Osteoblast (primary cell): Measurements from ENCODE around the gene MAP3K12. TPM values are rescaled to one million over a fixed set of nuclear protein-coding genes. Genes with fewer than 3 reads are reported as not detected.

ENCODE experiments used
- DNase-seq: peaks from one replicate; pipeline ENCODE4 v3.0.0; 2011; ENCODE audit warnings: low spot score, mixed read lengths; ENCODE audit not compliant: insufficient read length; ENCODE audit errors: missing footprints
- H2AFZ ChIP-seq: 2 replicates; pipeline ENCODE4 v1.6.0; 2011; ENCODE audit warnings: mild to moderate bottlenecking, low read length
- H3K27ac ChIP-seq: 2 replicates; pipeline ENCODE4 v1.5.1; 2011; ENCODE audit warnings: mild to moderate bottlenecking, low read depth, low read length, moderate library complexity
- H3K27me3 ChIP-seq: 2 replicates; pipeline ENCODE4 v1.6.0; 2012; ENCODE audit warnings: mild to moderate bottlenecking, control low read depth, inconsistent platforms, low read length, moderate library complexity; ENCODE audit not compliant: insufficient read depth
- H3K36me3 ChIP-seq: 2 replicates; pipeline ENCODE4 v1.5.1; 2011; ENCODE audit warnings: mild to moderate bottlenecking, low read length, control low read depth, moderate library complexity; ENCODE audit not compliant: insufficient read depth
- H3K4me1 ChIP-seq: 2 replicates; pipeline ENCODE4 v1.5.1; 2011; ENCODE audit warnings: mild to moderate bottlenecking, low read length, control low read depth, moderate library complexity; ENCODE audit not compliant: insufficient read depth
- H3K4me2 ChIP-seq: 2 replicates; pipeline ENCODE4 v1.6.0; 2011; ENCODE audit warnings: mild to moderate bottlenecking, low read length; ENCODE audit not compliant: insufficient read depth
- H3K4me3 ChIP-seq: fragments of 200-600 bp; sonication (generic); 3 replicates; pipeline ENCODE4 v1.5.1; 2012; ENCODE audit warnings: mild to moderate bottlenecking, low read length, inconsistent platforms; ENCODE audit not compliant: insufficient read depth
- H3K79me2 ChIP-seq: 2 replicates; pipeline ENCODE4 v1.6.0; 2012; ENCODE audit warnings: mild to moderate bottlenecking, low read length, control low read depth, inconsistent platforms; ENCODE audit not compliant: insufficient read depth
- H3K9me3 ChIP-seq: 2 replicates; pipeline ENCODE4 v1.5.1; 2011; ENCODE audit warnings: low read depth, low read length, control low read depth
- H4K20me1 ChIP-seq: 2 replicates; pipeline ENCODE4 v1.6.0; 2012; ENCODE audit warnings: mild to moderate bottlenecking, low read length, control low read depth; ENCODE audit not compliant: insufficient read depth
- CTCF ChIP-seq: IDR thresholded peaks from 2 replicates; pipeline ENCODE4 v1.5.1; 2011; ENCODE audit warnings: mild to moderate bottlenecking, low read depth, low read length, moderate library complexity; ENCODE audit errors: extremely low read depth
- total RNA-seq: library from RNA; depleted of rRNA; stranded (reverse); fragments of >200 nt; gene quantifications from 2 replicates; pipeline ENCODE4 v1.2.3, GENCODE V29; 2012

The MAP3K12 gene
- total RNA-seq, 1 donor, result 49.6 TPM

GRCh38 chr12:53474819-53475218, 24.4 kb downstream of the MAP3K12 start:
- Histone ChIP-seq H3K27me3 (no peaks in the 10 kb centered on the region), H3K36me3 (peaks cover 93% of the 10 kb centered on the region), H3K4me1 (peaks cover 71% of the 10 kb centered on the region), H3K4me2 (no peak overlapping the region), H2AFZ (no peak overlapping the region), H3K9me3 (no peaks in the 10 kb centered on the region), H3K4me3 (no peak overlapping the region), H3K79me2 (peaks cover 83% of the 10 kb centered on the region), H3K27ac (peak overlapping the region; percentile 65), H4K20me1 (peaks cover 84% of the 10 kb centered on the region)
- no peak for DNase-seq
- TF ChIP-seq CTCF, result no peak

GRCh38 chr12:53474077-53474476, 25.2 kb downstream of the MAP3K12 start:
- Histone ChIP-seq H4K20me1 (peaks cover 79% of the 10 kb centered on the region), H3K79me2 (peaks cover 87% of the 10 kb centered on the region), H3K9me3 (no peaks in the 10 kb centered on the region), H3K27ac (peak overlapping the region; percentile 65), H3K4me1 (peaks cover 64% of the 10 kb centered on the region), H3K4me3 (no peak overlapping the region), H2AFZ (no peak overlapping the region), H3K4me2 (no peak overlapping the region), H3K27me3 (no peaks in the 10 kb centered on the region), H3K36me3 (peaks cover 93% of the 10 kb centered on the region)
- DNase-seq, result no peak
- TF ChIP-seq CTCF, result no peak

GRCh38 chr12:53472056-53472582, 27.1 kb downstream of the MAP3K12 start:
- no peak overlapping the region for H3K27ac ChIP-seq
- H3K79me2 ChIP-seq, result peaks cover 88% of the 10 kb centered on the region
- H3K4me1 ChIP-seq, result peaks cover 47% of the 10 kb centered on the region
- no peaks in the 10 kb centered on the region for H3K9me3 ChIP-seq
- no peak overlapping the region for H2AFZ ChIP-seq
- no peak overlapping the region for H3K4me2 ChIP-seq
- H4K20me1 ChIP-seq, result peaks cover 68% of the 10 kb centered on the region
- no peaks in the 10 kb centered on the region for H3K27me3 ChIP-seq
- no peak overlapping the region for H3K4me3 ChIP-seq
- peaks cover 95% of the 10 kb centered on the region for H3K36me3 ChIP-seq
- TF ChIP-seq CTCF, result no peak
- no peak for DNase-seq

GRCh38 chr12:53468282-53468681, 31.0 kb downstream of the MAP3K12 start:
- peaks cover 94% of the 10 kb centered on the region for H3K36me3 ChIP-seq
- H3K4me3 ChIP-seq, result no peak overlapping the region
- no peak for TF ChIP-seq CTCF
- H3K4me2 ChIP-seq, result no peak overlapping the region
- H2AFZ ChIP-seq, result no peak overlapping the region
- no peaks in the 10 kb centered on the region for H3K27me3 ChIP-seq
- peaks cover 56% of the 10 kb centered on the region for H4K20me1 ChIP-seq
- no peak for DNase-seq
- H3K4me1 ChIP-seq, result peaks cover 16% of the 10 kb centered on the region
- peaks cover 87% of the 10 kb centered on the region for H3K79me2 ChIP-seq
- H3K9me3 ChIP-seq, result no peaks in the 10 kb centered on the region
- no peak overlapping the region for H3K27ac ChIP-seq
